Fibroblast of the aortic adventitia (primary cell): ENCODE measurements around the gene TRIOBP. TPM values are rescaled to one million over a fixed set of nuclear protein-coding genes. Genes with fewer than 3 reads are reported as not detected.

Source experiments
- DNase-seq: peaks from one replicate; pipeline ENCODE4 v3.0.0-alpha.2; 2010; ENCODE audit warnings: low read depth
- H3K4me3 ChIP-seq: 2 replicates; pipeline ENCODE4 v1.5.1; 2011; ENCODE audit warnings: low read depth, mild to moderate bottlenecking, control low read depth, low read length, moderate library complexity
- CTCF ChIP-seq: IDR thresholded peaks from 2 replicates; pipeline ENCODE4 v1.5.1; 2011; ENCODE audit warnings: mild to moderate bottlenecking, low read length, control low read depth, inconsistent platforms; ENCODE audit not compliant: insufficient read depth
- total RNA-seq: library from RNA; depleted of rRNA; stranded (reverse); fragments of >200 nt; gene quantifications from 2 replicates; pipeline ENCODE4 v1.2.3, GENCODE V29; 2012; ENCODE audit warnings: low replicate concordance

TRIOBP gene
- total RNA-seq, 1 donor, result 151 TPM

GRCh38 chr22:37669586-37669985, 27.3 kb upstream of the TRIOBP start:
- no peak for TF ChIP-seq CTCF
- DNase-seq, result no peak
- no peak overlapping the region for H3K4me3 ChIP-seq

GRCh38 chr22:37672206-37672919, 24.5 kb upstream of the TRIOBP start:
- no peak for DNase-seq
- TF ChIP-seq CTCF, result no peak
- no peak overlapping the region for H3K4me3 ChIP-seq

GRCh38 chr22:37672920-37673455, 23.9 kb upstream of the TRIOBP start:
- no peak for TF ChIP-seq CTCF
- no peak overlapping the region for H3K4me3 ChIP-seq
- DNase-seq, result no peak

- no peak overlapping the region for H3K4me3 ChIP-seq
- DNase-seq, result no peak
- no peak for TF ChIP-seq CTCF
Measured at GRCh38 chr22:37674248-37674647, 22.6 kb upstream of the TRIOBP start.

- peak; percentile 33 for TF ChIP-seq CTCF
- peak within 1 kb of the TSS; percentile 72 for H3K4me3 ChIP-seq
- DNase-seq, result peak; percentile 99
Measured at GRCh38 chr22:37674951-37675929, 21.6 kb upstream of the TRIOBP start, which contains the start of gene LGALS1. LGALS1 (plus strand) TSS chr22:37675636; CDS start chr22:37675703, 67 bp downstream.

GRCh38 chr22:37675930-37676735, 20.7 kb upstream of the TRIOBP start:
- TF ChIP-seq CTCF, result no peak
- no peak for DNase-seq
- peak overlapping the region; percentile 72 for H3K4me3 ChIP-seq
